ENCODE results near the gene ENO1. TPM values are rescaled to one million over a fixed set of nuclear protein-coding genes. Genes with fewer than 3 reads are reported as not detected.

ENO1 gene
- total and polyA plus RNA-seq, 10 of the 15 experiments (the other 5 are each of a cell fraction or from before 2014, with no cell fraction given), result 1,850 to 4,219 (median 2,331) TPM

- 29% methylated on average over 3 of the region's 3 CpGs for WGBS (ENCODE audit: insufficient coverage, insufficient replicate concordance, low lambda C conversion rate, missing lambda C conversion rate)
- ATAC-seq, result no peak
- RAD21 ChIA-PET (ENCODE audit: unreplicated experiment), result interaction anchor here (0.6 to 0.7 kb wide), 2 partner anchors 121 to 260 kb away, joined by 3 to 4 read pairs; no protein-coding TSS in a partner anchor
- TF ChIP-seq NR2C2 (IDR thresholded peaks at IDR 0.05; ENCODE audit: borderline replicate concordance, control insufficient read depth, insufficient read length, low read depth), result no peak
- TF ChIP-seq ZNF384 (IDR thresholded peaks at IDR 0.05; ENCODE audit: borderline replicate concordance, low read depth, low read length), result no peak
- no peak for TF ChIP-seq POLR2AphosphoS5 (IDR thresholded peaks at IDR 0.05; ENCODE audit: low read length)
- TF ChIP-seq SUZ12 (IDR thresholded peaks at IDR 0.05; ENCODE audit: unreplicated experiment), result no peak
- TF ChIP-seq CTCF (IDR thresholded peaks at IDR 0.05 in 2 of 3, conservative IDR thresholded peaks at IDR 0.05 in 1 of 3; ENCODE audit: control insufficient read depth in 2 of 3, extremely low read depth in 1 of 3, insufficient read depth in 1 of 3, low read depth in 3 of 3, low read length in 3 of 3), result no peak
- TF ChIP-seq ZZZ3 (IDR thresholded peaks at IDR 0.05; ENCODE audit: control insufficient read depth, insufficient read length, low read depth), result no peak
- TF ChIP-seq POU2F2 (IDR thresholded peaks at IDR 0.05; ENCODE audit: borderline replicate concordance, low read depth, low read length), result no peak
- TF ChIP-seq ETV6 (conservative IDR thresholded peaks at IDR 0.05 in 1 of 2, IDR thresholded peaks at IDR 0.05 in 1 of 2; ENCODE audit: borderline replicate concordance in 1 of 2, low read depth in 1 of 2), result no peak
- TF ChIP-seq KAT2A (conservative IDR thresholded peaks at IDR 0.05; ENCODE audit: control insufficient read depth, low read depth, low read length), result no peak
- TF ChIP-seq ATF2 (IDR thresholded peaks at IDR 0.05; ENCODE audit: low read length), result no peak
- no peak for TF ChIP-seq ZBED1 (IDR thresholded peaks at IDR 0.05; ENCODE audit: borderline replicate concordance)
- TF ChIP-seq BMI1 (IDR thresholded peaks at IDR 0.05; ENCODE audit: borderline replicate concordance), result no peak
- TF ChIP-seq ZNF622 (IDR thresholded peaks at IDR 0.05), result no peak
- no peak for TF ChIP-seq PBX3 (IDR thresholded peaks at IDR 0.05; ENCODE audit: insufficient replicate concordance, low read depth, low read length)
- TF ChIP-seq ESRRA (IDR thresholded peaks at IDR 0.05; ENCODE audit: low read length), result no peak
- no peak for TF ChIP-seq REST (IDR thresholded peaks at IDR 0.05; ENCODE audit: low read depth, low read length)
These were observed 5.0 kb upstream of the ENO1 start for GRCh38 chr1:8883491-8883890.

More at GRCh38 chr1:8883491-8883890, 5.0 kb upstream of the ENO1 start:
- Histone ChIP-seq H3K27ac (ENCODE audit: control insufficient read depth, insufficient read depth) (no peak overlapping the region), H3K27me3 (replicated peaks in 1 of 2; ENCODE audit: control insufficient read depth in 2 of 2, insufficient read depth in 2 of 2, low read length in 1 of 2) (no peaks in the 10 kb centered on the region), H3K79me2 (ENCODE audit: control insufficient read depth, insufficient read depth, low read length) (peaks cover 14% of the 10 kb centered on the region), H3K4me3 (no peak overlapping the region), H3K9ac (ENCODE audit: control insufficient read depth, insufficient read depth, low read length) (no peak overlapping the region), H2AFZ (ENCODE audit: control insufficient read depth, low read depth, low read length) (no peak overlapping the region), H3K36me3 (ENCODE audit: control insufficient read depth in 2 of 2, insufficient read depth in 2 of 2, low read length in 1 of 2) (no peaks in the 10 kb centered on the region), H3K4me1 (ENCODE audit: control insufficient read depth, insufficient read depth, low read length) (peaks cover 12% of the 10 kb centered on the region), H4K20me1 (ENCODE audit: control insufficient read depth, insufficient read depth) (no peaks in the 10 kb centered on the region), H3K9me3 (replicated peaks; ENCODE audit: control insufficient read depth, insufficient read depth, low read length) (no peaks in the 10 kb centered on the region), H3K4me2 (ENCODE audit: control insufficient read depth, insufficient read depth) (no peak overlapping the region)
- ChIA-PET POLR2A (no interaction called here), SMC1A (ENCODE audit: uncharacterized antibody, unreplicated experiment) (interaction anchor here (1.7 kb wide), 1 partner anchor 10 kb away, joined by 3 read pairs; no protein-coding TSS in a partner anchor), CTCF (no interaction called here)
- intact Hi-C loops (cut with micrococcal nuclease; ENCODE audit: unreplicated experiment), result no loop called here
- in situ Hi-C loops (cut with MboI), result no loop called here
- DNase-seq (ENCODE audit: low read depth, low spot score) (no peak), FAIRE-seq (no peak)
- no TSS peak for BruUV-seq (replicated peaks)

Measured in GM12878 (cell line).